ENCODE results near the gene CORO7.

The CORO7 gene

DNA sequence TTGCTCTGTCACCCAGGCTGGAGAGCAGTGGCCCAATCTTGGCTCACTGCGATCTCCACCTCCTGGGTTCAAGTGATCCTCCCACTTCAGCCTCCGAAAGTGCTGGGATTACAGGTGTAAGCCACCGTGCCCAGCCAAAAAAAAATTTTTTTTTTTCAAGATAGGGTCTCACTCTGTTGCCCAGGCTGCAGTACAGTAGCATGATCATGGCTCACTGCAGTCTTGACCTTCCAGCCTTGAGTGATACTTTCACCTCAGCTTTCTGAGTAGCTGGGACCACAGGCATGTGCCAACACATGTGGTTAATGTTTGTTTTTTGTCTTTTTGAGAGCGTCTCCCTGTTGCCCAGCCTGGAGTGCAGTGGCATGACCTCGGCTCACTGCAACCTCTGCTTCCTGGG, 63.6 kb downstream of the CORO7 start:
- H3K4me3 ChIP-seq (replicated peaks; ENCODE audit: insufficient read depth, low read length): no peak overlapping the region
- H3K27me3 ChIP-seq (ENCODE audit: insufficient read depth, poor library complexity, severe bottlenecking): no peaks in the 10 kb centered on the region
- H3K27ac ChIP-seq (replicated peaks): no peak overlapping the region
- TF ChIP-seq GABPA (IDR thresholded peaks at IDR 0.05; ENCODE audit: low read depth) (no peak), SPI1 (IDR thresholded peaks at IDR 0.05; ENCODE audit: borderline replicate concordance, low read depth) (no peak), POLR2AphosphoS5 (IDR thresholded peaks at IDR 0.05; ENCODE audit: low read depth) (no peak)
- TF ChIP-seq, protein P1, sequence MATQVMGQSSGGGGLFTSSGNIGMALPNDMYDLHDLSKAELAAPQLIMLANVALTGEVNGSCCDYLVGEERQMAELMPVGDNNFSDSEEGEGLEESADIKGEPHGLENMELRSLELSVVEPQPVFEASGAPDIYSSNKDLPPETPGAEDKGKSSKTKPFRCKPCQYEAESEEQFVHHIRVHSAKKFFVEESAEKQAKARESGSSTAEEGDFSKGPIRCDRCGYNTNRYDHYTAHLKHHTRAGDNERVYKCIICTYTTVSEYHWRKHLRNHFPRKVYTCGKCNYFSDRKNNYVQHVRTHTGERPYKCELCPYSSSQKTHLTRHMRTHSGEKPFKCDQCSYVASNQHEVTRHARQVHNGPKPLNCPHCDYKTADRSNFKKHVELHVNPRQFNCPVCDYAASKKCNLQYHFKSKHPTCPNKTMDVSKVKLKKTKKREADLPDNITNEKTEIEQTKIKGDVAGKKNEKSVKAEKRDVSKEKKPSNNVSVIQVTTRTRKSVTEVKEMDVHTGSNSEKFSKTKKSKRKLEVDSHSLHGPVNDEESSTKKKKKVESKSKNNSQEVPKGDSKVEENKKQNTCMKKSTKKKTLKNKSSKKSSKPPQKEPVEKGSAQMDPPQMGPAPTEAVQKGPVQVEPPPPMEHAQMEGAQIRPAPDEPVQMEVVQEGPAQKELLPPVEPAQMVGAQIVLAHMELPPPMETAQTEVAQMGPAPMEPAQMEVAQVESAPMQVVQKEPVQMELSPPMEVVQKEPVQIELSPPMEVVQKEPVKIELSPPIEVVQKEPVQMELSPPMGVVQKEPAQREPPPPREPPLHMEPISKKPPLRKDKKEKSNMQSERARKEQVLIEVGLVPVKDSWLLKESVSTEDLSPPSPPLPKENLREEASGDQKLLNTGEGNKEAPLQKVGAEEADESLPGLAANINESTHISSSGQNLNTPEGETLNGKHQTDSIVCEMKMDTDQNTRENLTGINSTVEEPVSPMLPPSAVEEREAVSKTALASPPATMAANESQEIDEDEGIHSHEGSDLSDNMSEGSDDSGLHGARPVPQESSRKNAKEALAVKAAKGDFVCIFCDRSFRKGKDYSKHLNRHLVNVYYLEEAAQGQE (IDR thresholded peaks at IDR 0.05; ENCODE audit: insufficient replicate concordance, low read depth): no peak
- TF ChIP-seq, protein P2, sequence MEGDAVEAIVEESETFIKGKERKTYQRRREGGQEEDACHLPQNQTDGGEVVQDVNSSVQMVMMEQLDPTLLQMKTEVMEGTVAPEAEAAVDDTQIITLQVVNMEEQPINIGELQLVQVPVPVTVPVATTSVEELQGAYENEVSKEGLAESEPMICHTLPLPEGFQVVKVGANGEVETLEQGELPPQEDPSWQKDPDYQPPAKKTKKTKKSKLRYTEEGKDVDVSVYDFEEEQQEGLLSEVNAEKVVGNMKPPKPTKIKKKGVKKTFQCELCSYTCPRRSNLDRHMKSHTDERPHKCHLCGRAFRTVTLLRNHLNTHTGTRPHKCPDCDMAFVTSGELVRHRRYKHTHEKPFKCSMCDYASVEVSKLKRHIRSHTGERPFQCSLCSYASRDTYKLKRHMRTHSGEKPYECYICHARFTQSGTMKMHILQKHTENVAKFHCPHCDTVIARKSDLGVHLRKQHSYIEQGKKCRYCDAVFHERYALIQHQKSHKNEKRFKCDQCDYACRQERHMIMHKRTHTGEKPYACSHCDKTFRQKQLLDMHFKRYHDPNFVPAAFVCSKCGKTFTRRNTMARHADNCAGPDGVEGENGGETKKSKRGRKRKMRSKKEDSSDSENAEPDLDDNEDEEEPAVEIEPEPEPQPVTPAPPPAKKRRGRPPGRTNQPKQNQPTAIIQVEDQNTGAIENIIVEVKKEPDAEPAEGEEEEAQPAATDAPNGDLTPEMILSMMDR (IDR thresholded peaks at IDR 0.05; ENCODE audit: insufficient read depth, low read length): no peak
- no peak for DNase-seq (ENCODE audit: low read depth in 1 of 2, low spot score in 1 of 2)

DNA sequence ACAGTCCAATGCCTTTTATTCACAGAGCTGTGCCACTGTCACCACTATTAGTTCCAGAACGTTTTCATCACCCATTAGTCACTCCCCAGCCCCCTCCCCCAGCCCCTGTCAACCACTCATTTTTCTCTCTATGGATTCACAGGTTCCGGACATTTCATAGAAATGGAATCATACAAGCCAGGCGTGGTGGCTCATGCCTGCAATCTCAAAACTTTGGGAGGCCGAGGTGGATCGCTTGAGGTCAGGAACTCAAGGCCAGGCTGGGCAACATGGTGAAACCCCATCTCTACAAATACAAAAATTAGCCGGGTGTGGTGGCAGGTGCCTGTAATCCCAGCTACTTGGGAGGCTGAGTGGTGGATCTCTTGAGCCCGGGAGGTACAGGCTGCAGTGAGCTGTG, 64.5 kb downstream of the CORO7 start:
- DNase-seq (ENCODE audit: low read depth in 1 of 2, low spot score in 1 of 2): no peak
- H3K27me3 ChIP-seq (ENCODE audit: insufficient read depth, poor library complexity, severe bottlenecking): no peaks in the 10 kb centered on the region
- H3K27ac ChIP-seq (replicated peaks): no peak overlapping the region
- no peak overlapping the region for H3K4me3 ChIP-seq (replicated peaks; ENCODE audit: insufficient read depth, low read length)
- TF ChIP-seq GABPA (IDR thresholded peaks at IDR 0.05; ENCODE audit: low read depth) (no peak), SPI1 (IDR thresholded peaks at IDR 0.05; ENCODE audit: borderline replicate concordance, low read depth) (no peak), POLR2AphosphoS5 (IDR thresholded peaks at IDR 0.05; ENCODE audit: low read depth) (no peak)
- TF ChIP-seq, protein P2 (IDR thresholded peaks at IDR 0.05; ENCODE audit: insufficient read depth, low read length): no peak
- TF ChIP-seq, protein P1 (IDR thresholded peaks at IDR 0.05; ENCODE audit: insufficient replicate concordance, low read depth): no peak

DNA sequence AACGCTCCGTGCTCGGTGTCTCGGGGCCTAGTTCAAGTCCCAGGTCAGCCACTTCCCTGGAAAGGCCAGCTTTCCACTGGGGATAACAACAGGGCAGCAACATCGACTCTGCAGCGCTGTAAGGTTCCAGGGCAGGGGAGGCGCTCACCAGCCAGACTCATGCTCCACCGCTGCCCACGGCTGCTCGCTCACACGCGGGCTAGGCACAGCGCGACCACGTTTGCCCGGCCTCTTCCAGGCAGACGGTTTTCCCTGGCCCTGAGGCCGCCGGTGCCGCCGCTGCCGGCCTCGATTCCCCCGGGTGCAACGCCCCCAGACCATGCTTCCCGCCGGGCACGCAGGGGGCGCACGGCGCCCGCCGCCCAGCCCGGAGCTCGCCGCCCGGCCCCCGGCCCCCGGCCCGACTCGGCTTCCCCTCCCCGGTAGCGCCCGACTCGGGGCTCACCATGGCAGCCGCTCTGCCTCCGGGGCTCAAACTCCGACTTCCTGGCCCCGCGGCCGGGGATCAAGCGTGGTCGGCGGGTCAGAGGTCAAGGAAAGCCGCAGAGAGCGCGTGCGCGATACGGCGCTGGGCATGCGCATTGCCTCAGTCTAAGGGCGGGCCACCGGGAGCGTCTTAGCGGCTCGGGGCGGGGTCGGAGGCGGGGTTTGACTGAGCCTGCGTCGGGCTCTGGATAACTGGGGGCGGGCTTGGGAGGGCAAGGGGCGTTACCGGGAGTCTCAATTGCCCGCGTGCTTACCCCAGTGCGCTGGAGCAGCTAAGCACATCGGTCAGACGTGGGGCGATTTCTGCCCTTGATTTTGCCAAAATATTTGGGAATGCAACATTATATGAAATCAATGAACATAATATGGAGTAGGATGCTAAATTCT, 65.4 kb downstream of the CORO7 start, which contains the start of gene PAM16:
Gene PAM16, minus strand, starts transcription at position 535 of the 873 bp plus-strand sequence. Its CDS starts 87 bp downstream, at position 448.
- H3K4me3 ChIP-seq (replicated peaks; ENCODE audit: insufficient read depth, low read length): peak within 1 kb of the TSS; percentile 90
- no peaks in the 10 kb centered on the region for H3K27me3 ChIP-seq (ENCODE audit: insufficient read depth, poor library complexity, severe bottlenecking)
- peak within 1 kb of the TSS; percentile 92 for H3K27ac ChIP-seq (replicated peaks)
- DNase-seq (ENCODE audit: low read depth in 1 of 2, low spot score in 1 of 2): peak; percentile 91 to 97
- TF ChIP-seq, protein P2 (IDR thresholded peaks at IDR 0.05; ENCODE audit: insufficient read depth, low read length): no peak
- TF ChIP-seq POLR2AphosphoS5 (IDR thresholded peaks at IDR 0.05; ENCODE audit: low read depth) (peak; percentile 63; the same call in 1 of the 2 replicates), SPI1 (IDR thresholded peaks at IDR 0.05; ENCODE audit: borderline replicate concordance, low read depth) (peak; percentile 21; the same call in 1 of the 2 replicates)

Measured in HL-60 (cell line).